ENCODE data around the gene MMD.

The MMD gene

GRCh38 chr17:55348749-55349354 lies 72.8 kb downstream of the MMD start:
- peak; percentile 27 for DNase-seq (ENCODE audit: low read depth)

DNA sequence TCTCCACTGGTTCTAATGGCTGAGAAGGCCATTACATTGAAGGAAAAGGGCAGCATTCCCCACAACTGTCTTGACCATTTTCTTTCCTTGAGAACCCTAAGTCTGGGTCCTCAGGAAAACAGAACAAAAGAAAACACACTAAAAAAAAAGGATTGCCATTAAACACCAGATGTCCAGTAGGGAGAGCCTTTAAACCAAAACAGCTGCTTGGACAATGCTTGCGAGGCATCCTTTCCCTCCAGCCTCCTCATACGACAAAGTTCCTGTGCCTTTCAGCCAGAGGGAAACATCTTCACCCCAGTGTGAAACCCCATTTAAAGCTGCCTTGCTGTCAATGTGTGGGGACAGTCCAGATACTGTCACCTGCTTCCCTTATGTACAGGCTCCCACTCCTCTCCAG lies 74.3 kb downstream of the MMD start:
- no peak for DNase-seq (ENCODE audit: low read depth)

GRCh38 chr17:55346658-55347057 lies 75.0 kb downstream of the MMD start:
- no peak for DNase-seq (ENCODE audit: low read depth)

GRCh38 chr17:55345132-55345531 lies 76.5 kb downstream of the MMD start:
- no peak for DNase-seq (ENCODE audit: low read depth)

- peak; percentile 8 for DNase-seq (ENCODE audit: low read depth)
Measured at GRCh38 chr17:55344514-55344997, 77.1 kb downstream of the MMD start.

GRCh38 chr17:55343900-55344513 lies 77.6 kb downstream of the MMD start:
- no peak for DNase-seq (ENCODE audit: low read depth)

GRCh38 chr17:55342800-55343585 lies 78.6 kb downstream of the MMD start:
- DNase-seq (ENCODE audit: low read depth), result no peak

Measured in activated T-cell treated with anti-CD3 and anti-CD28 coated beads for 24 hours (primary cell).